ENCODE measurements around the gene PPP1R14D. TPM values are rescaled to one million over a fixed set of nuclear protein-coding genes. Genes with fewer than 3 reads are reported as not detected.
A peak's percentile ranks its signal among the peaks of the same experiment; 100 is the strongest.

PPP1R14D gene
- total RNA-seq, 1 donor, result not detected

- no peak overlapping the region for H2AFZ ChIP-seq (ENCODE audit: low read length)
- peak overlapping the region; percentile 72 for H3K27ac ChIP-seq (ENCODE audit: low read depth, low read length)
- peaks cover 5% of the 10 kb centered on the region for H3K79me2 ChIP-seq (ENCODE audit: insufficient read depth, low read length)
- H3K36me3 ChIP-seq (ENCODE audit: insufficient read depth, low read length), result peaks cover 56% of the 10 kb centered on the region
- peaks cover 11% of the 10 kb centered on the region for H3K4me1 ChIP-seq (ENCODE audit: insufficient read depth, low read length)
- peaks cover 4% of the 10 kb centered on the region for H4K20me1 ChIP-seq (ENCODE audit: insufficient read depth, low read length)
- peak overlapping the region; percentile 27 for H3K4me2 ChIP-seq (ENCODE audit: insufficient read depth, low read length)
- no peak for TF ChIP-seq CTCF (IDR thresholded peaks at IDR 0.05; ENCODE audit: extremely low read depth, low read depth, low read length)
- no peak overlapping the region for H3K4me3 ChIP-seq (ENCODE audit: insufficient read depth, low read length)
- DNase-seq (ENCODE audit: insufficient read length, low spot score, missing footprints), result peak; percentile 98
- no peaks in the 10 kb centered on the region for H3K9me3 ChIP-seq (ENCODE audit: low read depth, low read length)
- no peaks in the 10 kb centered on the region for H3K27me3 ChIP-seq (ENCODE audit: insufficient read depth, low read length)
Measured at GRCh38 chr15:40776537-40777141, 51.9 kb downstream of the PPP1R14D start.

GRCh38 chr15:40775740-40776536 is 52.6 kb downstream of the PPP1R14D start:
- Histone ChIP-seq H3K27me3 (ENCODE audit: insufficient read depth, low read length) (no peaks in the 10 kb centered on the region), H3K27ac (ENCODE audit: low read depth, low read length) (peak overlapping the region; percentile 72), H3K36me3 (ENCODE audit: insufficient read depth, low read length) (peaks cover 62% of the 10 kb centered on the region)

GRCh38 chr15:40775007-40775406 is 53.5 kb downstream of the PPP1R14D start:
- no peak for DNase-seq (ENCODE audit: insufficient read length, low spot score, missing footprints)
- Histone ChIP-seq H3K36me3 (ENCODE audit: insufficient read depth, low read length) (peaks cover 64% of the 10 kb centered on the region), H4K20me1 (ENCODE audit: insufficient read depth, low read length) (peaks cover 5% of the 10 kb centered on the region), H3K4me2 (ENCODE audit: insufficient read depth, low read length) (no peak overlapping the region), H3K79me2 (ENCODE audit: insufficient read depth, low read length) (peaks cover 2% of the 10 kb centered on the region), H3K27me3 (ENCODE audit: insufficient read depth, low read length) (no peaks in the 10 kb centered on the region), H3K27ac (ENCODE audit: low read depth, low read length) (no peak overlapping the region), H3K4me1 (ENCODE audit: insufficient read depth, low read length) (peaks cover 11% of the 10 kb centered on the region), H3K9me3 (ENCODE audit: low read depth, low read length) (no peaks in the 10 kb centered on the region), H2AFZ (ENCODE audit: low read length) (no peak overlapping the region), H3K4me3 (ENCODE audit: insufficient read depth, low read length) (no peak overlapping the region)
- TF ChIP-seq CTCF (IDR thresholded peaks at IDR 0.05; ENCODE audit: extremely low read depth, low read depth, low read length), result no peak

More at GRCh38 chr15:40775740-40776536, 52.6 kb downstream of the PPP1R14D start:
- H2AFZ ChIP-seq (ENCODE audit: low read length), result no peak overlapping the region
- no peaks in the 10 kb centered on the region for H3K9me3 ChIP-seq (ENCODE audit: low read depth, low read length)
- peaks cover 5% of the 10 kb centered on the region for H3K79me2 ChIP-seq (ENCODE audit: insufficient read depth, low read length)
- DNase-seq (ENCODE audit: insufficient read length, low spot score, missing footprints), result no peak
- H3K4me3 ChIP-seq (ENCODE audit: insufficient read depth, low read length), result no peak overlapping the region
- peak overlapping the region; percentile 27 for H3K4me2 ChIP-seq (ENCODE audit: insufficient read depth, low read length)
- peaks cover 4% of the 10 kb centered on the region for H4K20me1 ChIP-seq (ENCODE audit: insufficient read depth, low read length)
- H3K4me1 ChIP-seq (ENCODE audit: insufficient read depth, low read length), result peaks cover 11% of the 10 kb centered on the region
- no peak for TF ChIP-seq CTCF (IDR thresholded peaks at IDR 0.05; ENCODE audit: extremely low read depth, low read depth, low read length)

GRCh38 chr15:40773902-40774301 is 54.6 kb downstream of the PPP1R14D start:
- H3K79me2 ChIP-seq (ENCODE audit: insufficient read depth, low read length), result no peaks in the 10 kb centered on the region
- no peak overlapping the region for H3K27ac ChIP-seq (ENCODE audit: low read depth, low read length)
- no peaks in the 10 kb centered on the region for H3K27me3 ChIP-seq (ENCODE audit: insufficient read depth, low read length)
- no peak overlapping the region for H3K4me2 ChIP-seq (ENCODE audit: insufficient read depth, low read length)
- no peaks in the 10 kb centered on the region for H3K9me3 ChIP-seq (ENCODE audit: low read depth, low read length)
- peaks cover 9% of the 10 kb centered on the region for H4K20me1 ChIP-seq (ENCODE audit: insufficient read depth, low read length)
- no peak for DNase-seq (ENCODE audit: insufficient read length, low spot score, missing footprints)
- no peak overlapping the region for H2AFZ ChIP-seq (ENCODE audit: low read length)
- TF ChIP-seq CTCF (IDR thresholded peaks at IDR 0.05; ENCODE audit: extremely low read depth, low read depth, low read length), result no peak
- H3K4me1 ChIP-seq (ENCODE audit: insufficient read depth, low read length), result peaks cover 11% of the 10 kb centered on the region
- peaks cover 62% of the 10 kb centered on the region for H3K36me3 ChIP-seq (ENCODE audit: insufficient read depth, low read length)
- H3K4me3 ChIP-seq (ENCODE audit: insufficient read depth, low read length), result no peak overlapping the region

Measured in osteoblast (primary cell).